ENCODE data around the gene FAM110A.

- no peak for TF ChIP-seq CTBP1 (IDR thresholded peaks at IDR 0.05; ENCODE audit: borderline replicate concordance)
- TF ChIP-seq ZNF384 (IDR thresholded peaks at IDR 0.05), result no peak
Observed at GRCh38 chr20:831956-832355, 1.6 kb upstream of the FAM110A start.

Measured in HEK293T (cell line).